Stimulated activated CD4-positive, alpha-beta T cell treated with anti-CD3 and anti-CD28 coated beads, TNF-alpha, amount 100 ng/mL, for 1 hour (primary cell): ENCODE data around the gene FOS.
A peak's percentile ranks its signal among the peaks of the same experiment; 100 is the strongest.

Source experiments
- DNase-seq, 3 donors: peaks; one replicate each; pipeline ENCODE4 v3.0.0-alpha.2; 2020; ENCODE audit warnings: low read depth in 3 of 3, low spot score in 1 of 3

Gene FOS

GRCh38 chr14:75249958-75250336 lies 28.7 kb upstream of the FOS start:
- no peak for DNase-seq

GRCh38 chr14:75250800-75251199 lies 27.8 kb upstream of the FOS start:
- no peak for DNase-seq

- DNase-seq: no peak
These were observed 26.3 kb upstream of the FOS start for GRCh38 chr14:75252254-75252837.

- no peak for DNase-seq
These were observed 24.2 kb upstream of the FOS start for GRCh38 chr14:75254381-75254822.

GRCh38 chr14:75254901-75255584 lies 23.6 kb upstream of the FOS start:
- DNase-seq: no peak

- DNase-seq: no peak
These were observed 20.4 kb upstream of the FOS start for GRCh38 chr14:75258079-75258802.

- peak; percentile 97 to 99 (median 98) for DNase-seq
These were observed 19.7 kb upstream of the FOS start for GRCh38 chr14:75258803-75259509.

- no peak for DNase-seq
These were observed 19.1 kb upstream of the FOS start for GRCh38 chr14:75259510-75259855.

- DNase-seq: no peak
These were observed 18.4 kb upstream of the FOS start for GRCh38 chr14:75260025-75260763.

- no peak for DNase-seq
These were observed 16.8 kb upstream of the FOS start for GRCh38 chr14:75261820-75262219.

GRCh38 chr14:75262641-75263040 lies 16.0 kb upstream of the FOS start:
- DNase-seq: no peak

GRCh38 chr14:75264036-75264435 lies 14.6 kb upstream of the FOS start:
- DNase-seq: no peak

GRCh38 chr14:75267141-75267721 lies 11.4 kb upstream of the FOS start:
- no peak for DNase-seq

GRCh38 chr14:75268633-75269550 lies 9.7 kb upstream of the FOS start:
- DNase-seq: no peak

GRCh38 chr14:75271514-75271913 lies 7.1 kb upstream of the FOS start:
- no peak for DNase-seq

- DNase-seq: no peak
These were observed 5.2 kb upstream of the FOS start for GRCh38 chr14:75273272-75274049.

GRCh38 chr14:75274050-75274898 lies 4.4 kb upstream of the FOS start:
- DNase-seq: no peak
